Immature natural killer cell (primary cell): ENCODE measurements around the gene LYSMD3. TPM values are rescaled to one million over a fixed set of nuclear protein-coding genes. Genes with fewer than 3 reads are reported as not detected.
"Not testable (repeated sequence)": the region's sequence is repeated elsewhere in the genome, so short reads cannot be mapped to it uniquely, and the experiment has no call there.

Experiments
- DNase-seq, 3 donors: peaks; one replicate each; pipeline ENCODE4 v3.0.0; 2022; ENCODE audit warnings: mixed read lengths in 1 of 3
- H3K27ac Mint-ChIP-seq, 6 donors: one replicate each; pipeline ENCODE4 v1.8.0; 2020; ENCODE audit warnings: mixed read lengths in 6 of 6, mild to moderate bottlenecking in 5 of 6, inconsistent platforms in 4 of 6, moderate library complexity in 3 of 6
- H3K27me3 Mint-ChIP-seq, 3 donors: one replicate each; pipeline ENCODE4 v1.8.0; 2020 to 2021; ENCODE audit warnings: low read depth in 3 of 3, mild to moderate bottlenecking in 3 of 3, mixed read lengths in 3 of 3, moderate library complexity in 3 of 3, inconsistent platforms in 1 of 3
- H3K36me3 Mint-ChIP-seq, 3 donors: one replicate each; pipeline ENCODE4 v1.8.0; 2020; ENCODE audit warnings: mixed read lengths in 3 of 3, inconsistent platforms in 2 of 3, mild to moderate bottlenecking in 2 of 3
- H3K4me1 Mint-ChIP-seq, 2 donors: one replicate each; pipeline ENCODE4 v1.8.0; 2020; ENCODE audit warnings: inconsistent platforms in 2 of 2, mild to moderate bottlenecking in 2 of 2, mixed read lengths in 2 of 2, moderate library complexity in 1 of 2
- H3K4me3 Mint-ChIP-seq, 5 donors: one replicate each; pipeline ENCODE4 v1.8.0; 2020; ENCODE audit warnings: mild to moderate bottlenecking in 5 of 5, mixed read lengths in 5 of 5, inconsistent platforms in 3 of 5, moderate library complexity in 3 of 5
- H3K9me3 Mint-ChIP-seq, 6 donors: one replicate each; pipeline ENCODE4 v1.8.0; 2020; ENCODE audit warnings: mild to moderate bottlenecking in 6 of 6, mixed read lengths in 6 of 6, inconsistent platforms in 4 of 6, moderate library complexity in 3 of 6
- polyA plus RNA-seq, 3 donors: library from polyadenylated mRNA; unstranded; fragments of 300-500 nt; fragmentation: Illumina TruSeq; gene quantifications; one replicate each; pipeline ENCODE4 v1.2.3, GENCODE V29; 2021

Gene LYSMD3
- polyA plus RNA-seq, result 10 to 100 TPM in 1 of 3 donors, 1 to 10 TPM in 2; 6.5 to 11.7 (median 9.4) TPM

DNA sequence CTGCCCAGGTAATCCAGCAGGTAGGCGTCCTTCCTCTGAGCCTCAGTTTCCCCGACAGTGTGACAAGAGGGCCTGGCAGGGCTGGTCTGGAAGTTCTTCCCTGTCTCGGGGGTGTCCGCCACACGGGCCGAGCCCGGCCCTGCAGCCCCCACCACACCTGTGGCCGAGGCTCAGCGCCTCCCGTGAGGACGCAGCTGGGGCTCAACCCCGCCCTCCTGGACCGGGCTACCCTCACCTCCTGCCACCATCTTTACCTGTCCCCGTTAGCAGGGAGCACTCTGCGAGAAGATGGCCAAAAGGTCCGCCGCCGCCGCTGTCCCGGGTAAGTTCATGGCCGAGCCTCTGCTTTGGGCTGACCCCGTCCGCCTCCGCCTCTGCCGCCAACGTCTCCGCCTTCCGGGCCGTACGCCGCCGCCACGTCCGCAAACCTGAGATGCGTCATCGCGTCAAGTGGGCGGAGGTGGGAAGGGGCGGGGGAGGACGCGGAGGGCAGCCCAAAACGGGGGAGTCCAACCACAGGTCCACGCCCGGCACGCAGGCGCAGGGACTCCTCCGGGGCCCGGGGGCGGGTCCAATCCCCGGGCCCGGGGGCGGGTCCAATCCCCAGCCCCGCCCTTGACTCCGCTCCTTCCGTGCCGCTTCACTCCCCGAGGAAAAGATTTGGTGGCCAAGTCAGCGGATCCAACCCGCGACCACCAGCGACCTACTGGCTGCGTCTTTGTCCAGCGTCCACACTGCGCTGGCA is at the start of gene LYSMD3:
TSS of gene LYSMD3 (minus strand) at position 391 of the 745 bp plus-strand sequence. CDS start 4,295 bp downstream, outside the sequence.
- H3K9me3 Mint-ChIP-seq, result no peaks in the 10 kb centered on the region
- H3K27ac Mint-ChIP-seq, result peak within 1 kb of the TSS; percentile 97 to 99 (median 98)
- H3K4me1 Mint-ChIP-seq, result peaks cover 33 to 47% of the 10 kb centered on the region in 2 donors
- peaks cover 6 to 18% (median 15%) of the 10 kb centered on the region in 3 donors for H3K27me3 Mint-ChIP-seq
- peak; percentile 97 for DNase-seq
- H3K4me3 Mint-ChIP-seq, result peak within 1 kb of the TSS; percentile 98 to 100 (median 100)
- H3K36me3 Mint-ChIP-seq, result no peaks in the 10 kb centered on the region

DNA sequence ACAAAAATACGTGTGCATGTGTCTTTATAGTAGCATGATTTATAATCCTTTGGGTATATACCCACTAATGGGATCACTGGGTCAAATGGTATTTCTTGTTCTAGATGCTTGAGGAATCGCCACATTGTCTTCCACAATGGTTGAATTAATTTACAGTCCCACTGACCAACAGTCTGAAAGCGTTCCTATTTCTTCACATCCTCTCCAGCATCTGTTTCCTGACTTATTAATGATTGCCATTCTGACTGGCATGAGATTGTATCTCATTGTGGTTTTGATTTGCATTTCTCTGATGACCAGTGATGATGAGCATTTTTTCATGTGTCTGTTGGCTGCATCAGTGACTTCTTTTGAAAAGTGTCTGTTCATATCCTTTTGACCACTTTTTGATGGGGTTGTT is 47.2 kb upstream of the LYSMD3 start:
- not testable (repeated sequence) for H3K27me3 Mint-ChIP-seq, H3K36me3 Mint-ChIP-seq, H3K4me1 Mint-ChIP-seq, H3K27ac Mint-ChIP-seq, DNase-seq, H3K4me3 Mint-ChIP-seq
- H3K9me3 Mint-ChIP-seq, result peaks cover 0 to 19% (median 7%) of the 10 kb centered on the region in 6 donors

DNA sequence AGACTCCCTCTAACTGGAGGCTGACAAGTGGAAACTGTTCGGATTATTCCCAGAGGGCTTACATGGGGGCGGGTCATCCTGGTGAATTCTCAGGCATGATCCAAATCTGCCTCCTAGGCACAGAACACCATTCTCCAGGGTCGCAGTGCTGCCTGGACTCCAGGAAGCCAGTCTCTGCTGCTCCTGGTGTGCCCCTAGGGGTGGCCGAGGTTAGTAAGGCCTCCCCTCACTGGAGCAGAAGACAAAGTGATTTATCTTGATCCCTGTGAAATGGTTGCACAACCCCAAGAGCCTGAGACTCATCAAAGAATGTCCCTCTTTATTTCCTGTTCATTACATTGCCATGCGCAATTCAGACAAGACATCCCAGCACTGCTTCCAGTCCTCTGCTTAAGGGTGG is 46.3 kb upstream of the LYSMD3 start:
- no peak overlapping the region for H3K27ac Mint-ChIP-seq
- peaks cover 0 to 19% (median 7%) of the 10 kb centered on the region in 6 donors for H3K9me3 Mint-ChIP-seq
- no peak for DNase-seq
- no peaks in the 10 kb centered on the region for H3K4me1 Mint-ChIP-seq
- no peaks in the 10 kb centered on the region for H3K36me3 Mint-ChIP-seq
- no peak overlapping the region for H3K4me3 Mint-ChIP-seq
- peaks cover 3 to 13% (median 10%) of the 10 kb centered on the region in 3 donors for H3K27me3 Mint-ChIP-seq

DNA sequence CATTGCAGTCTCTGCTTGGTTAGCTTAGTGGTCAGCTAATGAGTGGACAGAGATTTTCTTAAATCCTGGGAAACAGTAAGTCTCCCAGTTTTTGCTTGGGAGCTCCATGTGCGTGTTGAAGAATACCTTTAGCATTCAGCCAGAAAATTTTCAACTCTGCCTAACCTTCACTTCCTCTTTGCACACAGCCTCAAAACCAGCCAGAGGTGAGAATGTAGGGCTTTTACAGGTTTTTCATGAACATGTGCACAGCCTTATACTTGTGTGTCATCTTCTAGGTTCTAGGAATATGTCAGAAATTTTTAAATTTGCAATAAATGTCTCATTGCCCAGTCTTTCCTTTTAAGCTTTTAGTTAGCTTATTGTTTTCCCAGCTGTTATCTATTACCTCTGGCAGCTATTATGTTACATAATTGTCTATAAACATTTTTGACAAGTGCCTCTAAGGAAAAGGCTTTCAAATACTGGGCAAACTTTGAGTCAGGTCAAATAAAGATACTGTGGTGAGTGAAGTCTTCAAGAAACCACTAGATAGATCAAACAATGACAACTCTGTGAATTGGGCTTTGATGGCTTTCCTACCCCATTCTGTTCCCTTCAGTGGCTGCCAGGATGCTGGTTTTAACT is 41.9 kb upstream of the LYSMD3 start:
- no peak for DNase-seq
- H3K4me1 Mint-ChIP-seq, result no peaks in the 10 kb centered on the region

DNA sequence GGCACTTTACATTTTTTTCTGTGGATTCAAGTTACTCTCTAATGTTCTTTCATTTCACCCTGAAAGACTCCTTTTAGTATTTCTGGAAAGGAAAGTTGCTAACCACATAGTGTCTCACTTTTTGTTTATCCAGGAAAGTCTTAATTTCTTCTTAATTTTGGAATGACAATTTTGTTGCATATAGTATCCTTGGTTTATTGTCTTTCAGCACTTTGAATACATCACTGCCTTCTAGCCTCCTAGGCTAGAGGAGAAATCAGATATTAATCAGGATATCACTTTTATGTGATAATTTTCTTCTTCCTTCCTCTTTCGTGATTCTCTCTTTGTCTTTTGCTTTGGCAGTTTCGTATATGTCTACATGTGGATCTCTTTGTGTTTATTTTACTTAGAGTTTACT is 40.6 kb upstream of the LYSMD3 start:
- Mint-ChIP-seq H3K27ac (no peak overlapping the region), H3K27me3 (peaks cover 0 to 17% (median 8%) of the 10 kb centered on the region in 3 donors)

More for the DNA sequence above, 41.9 kb upstream of the LYSMD3 start:
- no peak overlapping the region for H3K27ac Mint-ChIP-seq
- no peak overlapping the region for H3K4me3 Mint-ChIP-seq
- peaks cover 0 to 17% (median 3%) of the 10 kb centered on the region in 3 donors for H3K27me3 Mint-ChIP-seq
- no peaks in the 10 kb centered on the region for H3K36me3 Mint-ChIP-seq
- H3K9me3 Mint-ChIP-seq, result peaks cover 0 to 12% (median 2%) of the 10 kb centered on the region in 6 donors

DNA sequence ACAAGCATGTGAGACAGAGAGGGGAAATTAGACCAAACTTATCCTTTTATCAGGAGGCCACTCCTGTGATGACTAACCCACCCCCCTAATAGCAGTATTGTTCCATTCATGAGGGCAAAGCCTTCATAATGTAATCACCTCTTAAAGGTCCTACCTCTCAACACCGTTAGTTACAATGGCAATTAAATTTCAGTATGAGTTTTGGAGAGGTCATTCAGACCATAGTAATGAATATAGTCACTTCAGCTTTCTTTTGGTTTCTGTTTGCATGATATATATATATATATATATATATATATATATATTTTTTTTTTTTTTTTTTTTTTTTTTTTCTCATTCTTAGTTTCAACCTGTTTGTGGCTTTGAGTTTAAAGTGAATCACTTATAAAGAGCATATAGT is 39.7 kb upstream of the LYSMD3 start:
- no peak for DNase-seq
- Mint-ChIP-seq H3K4me3 (no peak overlapping the region), H3K27me3 (peaks cover 0 to 14% (median 8%) of the 10 kb centered on the region in 3 donors), H3K4me1 (no peaks in the 10 kb centered on the region), H3K36me3 (no peaks in the 10 kb centered on the region), H3K27ac (no peak overlapping the region), H3K9me3 (peaks cover 0 to 11% (median 2%) of the 10 kb centered on the region in 6 donors)

More for the DNA sequence above, 40.6 kb upstream of the LYSMD3 start:
- DNase-seq, result no peak
- Mint-ChIP-seq H3K9me3 (peaks cover 0 to 10% (median 2%) of the 10 kb centered on the region in 6 donors), H3K4me1 (no peaks in the 10 kb centered on the region), H3K4me3 (no peak overlapping the region), H3K36me3 (no peaks in the 10 kb centered on the region)

DNA sequence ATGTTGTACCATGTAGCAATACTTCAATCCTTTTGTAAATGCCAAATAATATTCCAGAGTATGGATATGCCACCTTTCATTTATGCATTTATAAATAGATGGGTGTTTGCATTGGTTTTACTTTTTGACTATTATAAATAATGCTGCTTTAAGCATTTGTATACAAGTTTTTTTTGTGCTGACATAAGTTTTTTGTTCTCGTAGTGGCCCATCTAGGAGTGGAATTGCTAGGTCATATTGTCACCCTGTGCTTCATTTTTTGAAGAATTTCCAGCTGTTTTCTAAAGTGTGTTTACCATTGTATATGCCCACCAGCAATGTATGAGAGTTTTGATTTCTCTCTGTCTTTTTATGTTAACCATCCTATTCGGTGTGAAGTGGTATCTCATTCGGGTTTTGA is 36.1 kb upstream of the LYSMD3 start:
- H3K4me3 Mint-ChIP-seq, result no peak overlapping the region
- H3K4me1 Mint-ChIP-seq, result no peaks in the 10 kb centered on the region
- H3K9me3 Mint-ChIP-seq, result peaks cover 0 to 11% (median 1%) of the 10 kb centered on the region in 6 donors
- H3K27ac Mint-ChIP-seq, result no peak overlapping the region
- no peaks in the 10 kb centered on the region for H3K36me3 Mint-ChIP-seq
- peaks cover 0 to 7% (median 4%) of the 10 kb centered on the region in 3 donors for H3K27me3 Mint-ChIP-seq
- no peak for DNase-seq

DNA sequence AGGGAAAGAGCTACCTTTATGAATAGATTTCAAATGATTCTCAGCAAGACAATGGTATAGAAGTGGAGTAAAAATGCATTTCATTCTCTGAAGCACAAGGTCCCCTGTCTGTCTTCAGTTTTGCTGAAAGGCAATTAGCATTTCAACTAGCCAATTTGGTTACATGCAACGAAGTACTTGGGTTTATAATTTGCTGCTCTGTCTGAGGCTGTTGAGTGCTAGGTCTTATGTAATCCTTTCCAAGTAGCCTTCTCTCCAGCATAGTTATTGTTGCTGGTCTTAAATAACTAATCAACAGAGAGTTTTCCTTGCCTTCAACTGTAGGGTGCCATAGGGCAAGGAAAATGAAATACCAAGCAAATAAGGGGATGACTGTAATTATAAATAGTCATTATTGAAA is 33.7 kb upstream of the LYSMD3 start:
- peaks cover 2 to 11% (median 6%) of the 10 kb centered on the region in 3 donors for H3K27me3 Mint-ChIP-seq

DNA sequence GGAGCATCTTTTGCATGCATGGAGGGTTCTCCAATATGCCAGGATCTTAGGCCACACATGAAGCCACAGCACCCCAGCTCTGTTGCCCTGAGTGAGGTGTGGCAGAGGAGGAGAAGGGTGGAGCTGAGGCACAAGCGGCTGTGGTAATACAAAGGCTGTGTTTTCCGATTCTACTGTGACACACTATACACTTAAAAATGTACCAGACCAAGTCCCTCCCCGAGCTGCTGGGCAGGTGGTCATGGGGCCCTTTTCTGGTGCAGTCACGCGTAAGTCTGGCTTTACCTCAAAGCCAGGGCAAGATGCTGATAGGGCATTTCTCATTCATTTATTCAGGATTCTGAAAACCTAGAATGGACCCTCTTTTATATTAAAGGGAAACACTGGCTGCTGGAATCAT is 33.0 kb upstream of the LYSMD3 start:
- H3K9me3 Mint-ChIP-seq, result peaks cover 0 to 2% (median 0%) of the 10 kb centered on the region in 6 donors
- no peak for DNase-seq
- H3K27me3 Mint-ChIP-seq, result peaks cover 3 to 13% (median 6%) of the 10 kb centered on the region in 3 donors
- no peak overlapping the region for H3K4me3 Mint-ChIP-seq
- no peak overlapping the region for H3K27ac Mint-ChIP-seq
- H3K4me1 Mint-ChIP-seq, result peaks cover 0 to 6% of the 10 kb centered on the region in 2 donors
- no peaks in the 10 kb centered on the region for H3K36me3 Mint-ChIP-seq

More for the DNA sequence above, 33.7 kb upstream of the LYSMD3 start:
- Mint-ChIP-seq H3K9me3 (peaks cover 0 to 6% (median 0%) of the 10 kb centered on the region in 6 donors), H3K4me3 (no peak overlapping the region), H3K4me1 (peaks cover 0 to 2% of the 10 kb centered on the region in 2 donors), H3K36me3 (no peaks in the 10 kb centered on the region), H3K27ac (no peak overlapping the region)
- no peak for DNase-seq

DNA sequence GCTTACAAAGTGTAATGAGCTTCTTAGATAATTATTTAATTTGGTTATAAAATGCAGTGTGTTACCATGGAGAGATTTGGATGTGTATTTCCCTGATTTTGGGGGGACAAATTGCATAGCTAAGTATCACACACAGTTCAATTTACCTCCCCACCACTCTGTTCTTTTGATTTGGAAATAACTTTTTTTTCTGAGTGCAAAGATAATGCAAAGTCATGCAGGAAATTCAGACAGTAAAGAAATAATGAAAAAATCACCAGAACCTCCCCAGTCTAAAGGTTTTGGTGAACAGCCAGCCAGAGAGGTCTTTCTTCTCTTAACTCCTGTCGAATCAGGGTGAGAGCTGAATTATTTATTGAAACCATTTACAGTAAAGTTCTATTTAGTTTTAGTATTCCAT is 32.4 kb upstream of the LYSMD3 start:
- Mint-ChIP-seq H3K4me1 (peaks cover 0 to 6% of the 10 kb centered on the region in 2 donors), H3K27ac (no peak overlapping the region), H3K36me3 (no peaks in the 10 kb centered on the region), H3K27me3 (peaks cover 3 to 14% (median 6%) of the 10 kb centered on the region in 3 donors), H3K4me3 (no peak overlapping the region), H3K9me3 (peaks cover 0 to 2% (median 0%) of the 10 kb centered on the region in 6 donors)
- no peak for DNase-seq

DNA sequence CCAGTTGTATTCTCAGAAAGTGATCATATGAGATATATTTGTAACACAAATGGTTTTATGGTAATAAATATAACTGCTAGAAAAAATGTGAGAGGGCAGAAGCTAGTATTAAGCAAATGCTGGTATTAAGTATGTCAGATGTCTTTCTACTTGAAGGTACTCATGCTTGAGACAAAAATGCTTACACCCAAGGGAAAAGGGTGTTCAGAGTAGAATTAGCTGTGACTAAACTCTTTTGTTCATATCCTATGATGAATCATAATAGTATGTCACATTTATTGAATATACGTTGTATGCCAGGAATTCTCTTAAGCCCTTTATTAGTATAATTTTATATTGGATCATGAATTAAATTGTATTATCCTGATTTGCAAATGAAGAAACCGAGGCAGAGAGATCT is 31.4 kb upstream of the LYSMD3 start:
- no peak for DNase-seq
- peaks cover 3 to 14% (median 10%) of the 10 kb centered on the region in 3 donors for H3K27me3 Mint-ChIP-seq

DNA sequence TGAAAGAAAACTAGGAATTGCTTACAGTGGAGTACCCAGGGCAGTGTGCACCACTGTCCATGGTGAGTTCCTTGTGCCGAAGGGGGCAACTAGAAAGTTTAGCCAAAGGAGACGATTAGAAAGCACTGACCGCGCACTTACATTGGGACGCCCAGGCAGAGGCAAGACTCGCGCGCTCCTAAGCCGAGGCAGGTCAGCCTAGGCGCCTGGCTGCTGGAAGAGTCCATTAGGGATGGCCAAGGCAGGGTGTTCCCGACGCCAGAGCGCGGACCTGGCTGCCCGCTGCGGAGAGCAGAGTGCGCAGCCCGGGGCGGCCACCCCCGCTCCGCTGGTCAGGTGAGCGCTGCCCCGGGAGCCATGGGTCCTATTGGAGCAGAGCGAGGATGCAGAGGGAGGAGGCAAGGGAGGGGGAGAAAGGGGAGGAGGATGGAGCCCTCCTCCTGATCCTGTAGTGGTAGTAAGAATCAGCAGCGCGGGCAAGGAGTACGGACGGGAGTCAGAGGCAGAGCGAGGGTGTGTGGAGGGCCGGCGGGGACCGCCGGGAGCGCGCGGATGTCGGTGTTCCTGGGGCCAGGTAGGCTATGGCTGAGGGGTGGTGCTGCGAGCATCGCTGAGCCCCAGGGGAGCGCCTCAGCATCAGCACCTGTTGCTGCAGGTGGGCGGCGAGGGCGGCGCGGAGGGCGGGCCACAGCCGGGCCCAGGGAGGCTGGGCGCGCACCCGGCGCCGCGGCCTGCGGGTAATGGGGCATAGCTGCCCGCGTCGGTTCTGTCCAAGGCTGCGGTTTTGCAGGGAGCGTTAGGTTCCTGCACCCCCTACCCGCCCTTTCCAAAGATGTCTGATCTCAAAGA is 29.2 kb upstream of the LYSMD3 start, which contains the start of gene ADGRV1:
TSS of gene ADGRV1 (plus strand) at position 454 of the 849 bp plus-strand sequence. CDS start at position 553, 99 bp downstream.
- Mint-ChIP-seq H3K9me3 (no peaks in the 10 kb centered on the region), H3K27me3 (peaks cover 3 to 16% (median 12%) of the 10 kb centered on the region in 3 donors), H3K36me3 (no peaks in the 10 kb centered on the region), H3K4me1 (peaks cover 0 to 6% of the 10 kb centered on the region in 2 donors), H3K4me3 (peak within 1 kb of the TSS in 2 of 5 donors; percentile 1 to 33), H3K27ac (no peak within 1 kb of the TSS)
- no peak for DNase-seq

More for the DNA sequence above, 31.4 kb upstream of the LYSMD3 start:
- H3K9me3 Mint-ChIP-seq, result peaks cover 0 to 2% (median 0%) of the 10 kb centered on the region in 6 donors
- H3K36me3 Mint-ChIP-seq, result no peaks in the 10 kb centered on the region
- no peak overlapping the region for H3K27ac Mint-ChIP-seq
- peaks cover 0 to 6% of the 10 kb centered on the region in 2 donors for H3K4me1 Mint-ChIP-seq
- H3K4me3 Mint-ChIP-seq, result no peak overlapping the region

DNA sequence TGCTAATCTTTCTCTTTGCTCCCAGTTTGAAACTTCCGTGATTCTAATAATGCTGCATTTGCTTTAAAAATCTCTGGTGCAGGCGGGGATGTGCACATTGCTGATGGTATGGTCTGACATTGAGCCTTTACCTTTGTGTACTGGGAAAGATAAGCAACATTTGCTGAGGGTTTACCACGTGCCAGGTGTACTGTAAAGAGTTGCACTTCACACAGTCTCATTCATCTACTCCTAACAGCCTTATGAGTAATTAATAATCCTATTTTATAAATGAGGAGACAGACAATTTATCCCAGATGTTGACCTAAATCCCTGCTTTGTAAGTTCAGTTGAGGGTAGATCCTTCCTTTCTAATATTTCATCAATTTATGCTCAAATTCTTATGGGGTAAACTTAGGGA is 28.5 kb upstream of the LYSMD3 start:
- no peak for DNase-seq
- H3K27me3 Mint-ChIP-seq, result peaks cover 3 to 18% (median 12%) of the 10 kb centered on the region in 3 donors
- H3K36me3 Mint-ChIP-seq, result no peaks in the 10 kb centered on the region
- H3K4me3 Mint-ChIP-seq, result peak overlapping the region in 2 of 5 donors; percentile 1 to 33
- H3K4me1 Mint-ChIP-seq, result peaks cover 0 to 6% of the 10 kb centered on the region in 2 donors
- no peak overlapping the region for H3K27ac Mint-ChIP-seq
- H3K9me3 Mint-ChIP-seq, result no peaks in the 10 kb centered on the region
